ENCODE measurements around the gene PDE3B.
"Not testable (repeated sequence)": the region's sequence is repeated elsewhere in the genome, so short reads cannot be mapped to it uniquely, and the experiment has no call there.

PDE3B gene

DNA sequence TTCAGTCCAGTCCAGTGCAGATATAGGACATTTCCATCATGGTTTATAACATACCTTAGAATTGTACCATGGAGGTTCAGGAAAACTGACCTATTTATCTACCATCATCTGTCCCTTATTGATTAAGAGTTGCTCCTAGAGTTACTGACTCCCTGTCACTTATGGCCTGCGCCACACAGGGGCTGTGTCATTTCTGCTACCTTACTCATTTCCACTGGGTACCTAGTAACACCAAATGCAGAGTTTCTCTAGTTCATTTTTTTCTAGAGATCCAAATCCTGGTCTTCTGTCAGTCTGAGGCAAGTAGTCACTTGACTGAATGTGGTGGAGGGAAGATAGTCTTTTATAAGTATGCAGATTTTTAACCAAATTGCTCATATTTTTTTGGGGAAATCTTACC is 59.2 kb downstream of the PDE3B start:
- DNase-seq (ENCODE audit: low read depth): no peak
- TF ChIP-seq, protein P1, sequence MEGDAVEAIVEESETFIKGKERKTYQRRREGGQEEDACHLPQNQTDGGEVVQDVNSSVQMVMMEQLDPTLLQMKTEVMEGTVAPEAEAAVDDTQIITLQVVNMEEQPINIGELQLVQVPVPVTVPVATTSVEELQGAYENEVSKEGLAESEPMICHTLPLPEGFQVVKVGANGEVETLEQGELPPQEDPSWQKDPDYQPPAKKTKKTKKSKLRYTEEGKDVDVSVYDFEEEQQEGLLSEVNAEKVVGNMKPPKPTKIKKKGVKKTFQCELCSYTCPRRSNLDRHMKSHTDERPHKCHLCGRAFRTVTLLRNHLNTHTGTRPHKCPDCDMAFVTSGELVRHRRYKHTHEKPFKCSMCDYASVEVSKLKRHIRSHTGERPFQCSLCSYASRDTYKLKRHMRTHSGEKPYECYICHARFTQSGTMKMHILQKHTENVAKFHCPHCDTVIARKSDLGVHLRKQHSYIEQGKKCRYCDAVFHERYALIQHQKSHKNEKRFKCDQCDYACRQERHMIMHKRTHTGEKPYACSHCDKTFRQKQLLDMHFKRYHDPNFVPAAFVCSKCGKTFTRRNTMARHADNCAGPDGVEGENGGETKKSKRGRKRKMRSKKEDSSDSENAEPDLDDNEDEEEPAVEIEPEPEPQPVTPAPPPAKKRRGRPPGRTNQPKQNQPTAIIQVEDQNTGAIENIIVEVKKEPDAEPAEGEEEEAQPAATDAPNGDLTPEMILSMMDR (IDR thresholded peaks at IDR 0.05; ENCODE audit: low read depth, low read length, missing control alignments): no peak
- no peak overlapping the region for H3K4me3 ChIP-seq (ENCODE audit: low read depth, low read length)

DNA sequence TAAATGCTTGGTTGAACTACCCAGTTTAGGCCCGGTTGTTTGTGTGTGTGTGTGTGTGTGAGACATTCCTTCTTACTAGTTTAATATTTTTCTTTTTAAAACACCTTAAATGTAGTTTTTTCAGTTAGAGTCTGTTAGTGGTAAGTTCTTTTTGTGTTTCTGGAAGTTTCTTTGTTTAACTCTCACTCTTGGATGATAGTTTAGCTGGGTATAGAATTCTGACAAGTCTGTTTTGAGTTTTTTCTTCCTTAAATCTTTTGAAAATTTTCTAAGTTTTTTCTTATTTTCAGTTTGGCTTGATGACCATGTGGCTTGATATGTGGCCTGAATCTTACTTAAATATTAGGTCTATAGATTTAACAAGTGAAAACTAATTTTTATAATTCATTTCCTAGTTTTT is 60.1 kb downstream of the PDE3B start:
- DNase-seq (ENCODE audit: low read depth): no peak
- no peak overlapping the region for H3K4me3 ChIP-seq (ENCODE audit: low read depth, low read length)
- TF ChIP-seq, protein P1 (IDR thresholded peaks at IDR 0.05; ENCODE audit: low read depth, low read length, missing control alignments): no peak

DNA sequence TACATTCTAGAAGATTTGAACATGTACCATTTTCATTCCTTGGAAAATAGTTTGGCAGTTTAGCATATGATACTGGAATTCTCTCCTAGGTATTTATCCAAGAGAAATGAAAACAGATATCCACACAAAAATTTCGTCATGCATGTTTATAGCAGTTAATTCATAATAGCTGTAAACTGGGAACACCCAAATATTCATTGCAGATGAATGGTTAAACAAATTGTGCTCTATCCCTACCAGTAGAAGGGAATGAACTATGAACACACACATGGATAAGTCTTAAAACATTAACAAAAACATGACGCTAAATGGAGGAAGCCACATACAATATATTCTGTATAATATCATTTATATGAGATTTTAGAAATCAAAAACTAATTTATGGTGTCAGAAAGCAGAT is 61.5 kb downstream of the PDE3B start:
- TF ChIP-seq, protein P1 (IDR thresholded peaks at IDR 0.05; ENCODE audit: low read depth, low read length, missing control alignments): no peak
- H3K4me3 ChIP-seq (ENCODE audit: low read depth, low read length): no peak overlapping the region
- no peak for DNase-seq (ENCODE audit: low read depth)

DNA sequence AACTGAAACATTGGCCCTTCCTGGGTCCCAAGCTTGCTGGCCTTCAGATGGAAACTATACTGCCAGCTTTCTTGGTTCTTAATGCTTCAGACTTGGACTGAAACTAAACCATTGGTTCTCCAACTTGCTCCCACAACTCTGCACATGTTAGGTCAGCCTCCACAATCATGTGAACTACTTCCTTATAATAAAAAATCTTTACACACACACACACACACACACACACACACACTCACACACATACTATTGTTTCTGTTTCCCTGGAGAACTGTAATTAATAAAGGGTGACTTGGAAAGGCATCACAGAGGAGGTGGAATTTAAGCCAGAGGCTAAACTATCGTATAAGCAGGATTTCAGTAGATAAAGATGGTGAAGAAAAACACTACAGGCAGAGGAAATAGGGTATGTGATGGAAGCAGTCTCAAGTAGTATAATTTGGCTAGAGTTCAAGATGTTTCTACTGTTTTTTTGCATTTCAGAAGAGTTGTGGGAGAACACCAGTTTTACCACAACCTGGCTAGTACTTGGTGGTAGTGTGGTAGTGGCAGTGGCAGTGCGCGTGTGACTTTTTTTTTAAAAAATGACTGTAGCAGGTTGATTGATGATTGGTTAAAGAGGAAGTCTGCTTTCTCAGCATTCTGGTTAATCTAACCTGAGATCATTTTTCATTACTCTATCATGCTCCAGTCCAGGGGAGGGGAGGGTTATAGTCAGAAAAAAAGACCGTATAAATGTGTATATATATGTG is 70.1 kb downstream of the PDE3B start:
- DNase-seq (ENCODE audit: low read depth): no peak
- TF ChIP-seq, protein P1 (IDR thresholded peaks at IDR 0.05; ENCODE audit: low read depth, low read length, missing control alignments): no peak
- H3K4me3 ChIP-seq (ENCODE audit: low read depth, low read length): no peak overlapping the region

DNA sequence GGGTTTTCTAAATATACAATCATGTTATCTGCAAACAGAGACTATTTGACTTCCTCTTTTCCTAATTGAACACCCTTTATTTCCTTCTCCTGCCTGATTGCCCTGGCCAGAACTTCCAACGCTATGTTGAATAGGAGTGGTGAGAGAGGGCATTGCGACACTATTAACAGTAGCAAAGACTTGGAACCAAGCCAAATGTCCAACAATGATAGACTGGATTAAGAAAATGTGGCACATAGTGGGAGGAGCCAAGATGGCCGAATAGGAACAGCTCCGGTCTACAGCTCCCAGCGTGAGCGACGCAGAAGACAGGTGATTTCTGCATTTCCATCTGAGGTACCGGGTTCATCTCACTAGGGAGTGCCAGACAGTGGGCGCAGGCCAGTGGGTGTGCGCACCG is 72.1 kb downstream of the PDE3B start:
- not testable (repeated sequence) for H3K4me3 ChIP-seq (ENCODE audit: low read depth, low read length); DNase-seq (ENCODE audit: low read depth)

DNA sequence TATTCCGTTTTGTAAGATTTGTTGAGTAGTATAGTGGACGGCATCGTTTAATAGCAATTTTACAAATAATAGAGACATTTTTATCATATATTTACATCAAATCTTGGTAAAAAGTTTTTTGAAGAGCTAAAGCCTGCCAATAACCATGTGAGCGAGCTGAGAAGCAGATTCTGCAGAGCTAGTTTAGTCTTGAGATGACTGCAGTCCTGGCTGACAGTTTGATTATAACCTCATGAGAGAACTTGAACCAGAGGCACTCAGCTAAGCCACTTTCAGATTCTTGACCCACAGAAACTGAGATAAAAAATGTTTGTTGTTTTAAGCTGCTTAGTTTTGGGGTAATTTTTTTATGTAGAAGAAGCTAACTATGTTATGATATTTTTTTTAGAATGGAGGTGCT is 78.9 kb downstream of the PDE3B start:
- DNase-seq (ENCODE audit: low read depth): no peak
- H3K4me3 ChIP-seq (ENCODE audit: low read depth, low read length): no peak overlapping the region
- TF ChIP-seq, protein P1 (IDR thresholded peaks at IDR 0.05; ENCODE audit: low read depth, low read length, missing control alignments): no peak

DNA sequence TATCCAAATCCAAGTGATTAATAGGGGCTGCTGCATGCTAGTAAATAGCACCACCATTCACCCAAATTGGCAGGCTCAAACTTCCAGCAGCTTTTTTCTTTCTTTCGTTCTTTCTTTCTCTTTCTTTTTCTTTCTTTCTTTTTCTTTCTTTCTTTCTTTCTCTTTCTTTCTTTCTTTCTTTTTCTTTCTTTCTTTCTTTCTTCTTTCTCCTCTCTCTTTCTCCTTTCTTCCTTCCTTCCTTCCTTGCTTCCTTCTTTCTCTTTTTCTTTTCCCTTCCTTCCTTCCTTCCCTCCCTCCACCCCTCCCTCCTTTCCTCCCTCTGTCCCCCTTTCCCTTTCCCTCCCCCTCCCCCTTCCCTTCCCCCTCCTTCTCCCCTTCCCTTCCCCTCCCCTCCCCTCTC is 81.5 kb downstream of the PDE3B start:
- TF ChIP-seq, protein P1 (IDR thresholded peaks at IDR 0.05; ENCODE audit: low read depth, low read length, missing control alignments): no peak
- DNase-seq (ENCODE audit: low read depth): no peak
- H3K4me3 ChIP-seq (ENCODE audit: low read depth, low read length): no peak overlapping the region
